Mucosa of rectum (tissue), 2 donors: ENCODE data around the gene MORF4L2.

Experiments used
- H3K27ac ChIP-seq, 2 donors: one replicate each; pipeline ENCODE4 v1.7.0; 2013; ENCODE audit warnings: inconsistent platforms in 2 of 2, low read depth in 2 of 2, low read length in 2 of 2
- H3K27me3 ChIP-seq, 2 donors: one replicate each; pipeline ENCODE4 v1.7.0; 2013; ENCODE audit warnings: low read length in 2 of 2; ENCODE audit not compliant: control insufficient read depth in 2 of 2, insufficient read depth in 2 of 2
- H3K36me3 ChIP-seq, 2 donors: one replicate each; pipeline ENCODE4 v1.7.0; 2013; ENCODE audit warnings: low read length in 2 of 2; ENCODE audit not compliant: control insufficient read depth in 2 of 2, insufficient read depth in 2 of 2
- H3K4me1 ChIP-seq, 2 donors: one replicate each; pipeline ENCODE4 v1.7.0; 2013; ENCODE audit warnings: low read length in 2 of 2, mild to moderate bottlenecking in 1 of 2; ENCODE audit not compliant: control insufficient read depth in 2 of 2, insufficient read depth in 2 of 2
- H3K4me3 ChIP-seq, 2 donors: one replicate each; pipeline ENCODE4 v1.7.0; 2013; ENCODE audit warnings: low read length in 2 of 2
- H3K9ac ChIP-seq, 2 donors: one replicate each; pipeline ENCODE4 v1.7.0; 2013; ENCODE audit warnings: low read length in 2 of 2, low read depth in 1 of 2, mild to moderate bottlenecking in 1 of 2
- H3K9me3 ChIP-seq, 2 donors: one replicate each; pipeline ENCODE4 v1.7.0; 2013; ENCODE audit warnings: low read length in 2 of 2; ENCODE audit not compliant: control insufficient read depth in 2 of 2
- donor health status: healthy.
- donor health status: Normal muscosa, but diverticular disease.

MORF4L2 gene, protein sequence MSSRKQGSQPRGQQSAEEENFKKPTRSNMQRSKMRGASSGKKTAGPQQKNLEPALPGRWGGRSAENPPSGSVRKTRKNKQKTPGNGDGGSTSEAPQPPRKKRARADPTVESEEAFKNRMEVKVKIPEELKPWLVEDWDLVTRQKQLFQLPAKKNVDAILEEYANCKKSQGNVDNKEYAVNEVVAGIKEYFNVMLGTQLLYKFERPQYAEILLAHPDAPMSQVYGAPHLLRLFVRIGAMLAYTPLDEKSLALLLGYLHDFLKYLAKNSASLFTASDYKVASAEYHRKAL

DNA sequence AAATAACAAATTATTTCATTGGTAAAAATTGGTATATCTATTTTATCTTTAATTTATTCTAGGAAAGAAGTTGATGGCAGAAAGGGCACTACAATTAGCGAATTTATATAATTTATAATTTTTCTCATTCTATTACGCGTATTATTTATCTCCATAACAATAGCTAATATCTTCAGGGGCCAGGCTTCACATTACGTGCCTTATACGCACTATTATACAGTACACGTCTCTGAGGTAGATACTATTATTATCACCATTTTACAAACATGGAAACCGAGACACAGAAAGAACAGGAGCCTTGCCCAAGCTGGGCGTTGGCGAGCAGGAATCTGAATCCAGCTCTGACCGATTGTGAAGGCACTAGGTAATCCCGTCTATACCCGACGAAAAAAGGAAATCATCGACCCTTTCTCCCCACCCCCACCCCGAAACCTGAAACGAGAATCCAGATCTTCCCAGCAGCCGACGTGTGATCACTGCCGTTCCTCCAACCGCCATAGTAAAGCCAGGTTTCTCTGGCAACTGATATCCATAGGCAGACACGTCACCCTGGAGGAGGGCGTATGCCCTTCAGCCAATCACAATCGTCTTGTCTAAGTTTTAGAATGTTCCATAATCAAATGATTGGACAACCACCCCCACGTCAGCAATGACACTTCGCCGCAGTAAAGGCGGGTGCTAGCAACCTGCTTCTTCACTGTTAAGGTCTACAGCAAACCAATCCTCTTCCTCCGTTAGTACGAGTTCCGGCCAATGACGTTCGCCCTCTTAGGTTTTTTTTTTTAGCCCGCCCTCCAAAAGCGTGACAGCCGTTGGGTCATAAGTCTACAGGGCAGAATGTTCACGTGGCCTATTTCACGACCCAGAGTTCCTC is at the start of gene MORF4L2:
TSS of gene MORF4L2 (minus strand) at position 501 of the 874 bp plus-strand sequence. CDS start 9,672 bp downstream, outside the sequence.
- Histone ChIP-seq H3K9ac (peak within 1 kb of the TSS; percentile 85 to 90), H3K4me1 (peaks cover 2 to 3% of the 10 kb centered on the region in 2 donors), H3K9me3 (no peaks in the 10 kb centered on the region), H3K27me3 (no peaks in the 10 kb centered on the region), H3K4me3 (peak within 1 kb of the TSS; percentile 85 to 86), H3K27ac (peak within 1 kb of the TSS; percentile 93 to 96), H3K36me3 (peaks cover 11 to 12% of the 10 kb centered on the region in 2 donors)

GRCh38 chrX:103734125-103734760 is 47.7 kb upstream of the MORF4L2 start:
- Histone ChIP-seq H3K27ac (no peak overlapping the region), H3K36me3 (no peaks in the 10 kb centered on the region), H3K9me3 (no peaks in the 10 kb centered on the region), H3K27me3 (peaks cover 0 to 8% of the 10 kb centered on the region in 2 donors), H3K4me1 (no peaks in the 10 kb centered on the region), H3K9ac (no peak overlapping the region), H3K4me3 (no peak overlapping the region)

- H3K4me1 ChIP-seq: no peaks in the 10 kb centered on the region
- H3K9ac ChIP-seq: no peak overlapping the region
- no peak overlapping the region for H3K4me3 ChIP-seq
- H3K27ac ChIP-seq: no peak overlapping the region
- H3K36me3 ChIP-seq: no peaks in the 10 kb centered on the region
- H3K27me3 ChIP-seq: peaks cover 0 to 6% of the 10 kb centered on the region in 2 donors
- no peaks in the 10 kb centered on the region for H3K9me3 ChIP-seq
Measured at GRCh38 chrX:103733017-103733416, 46.5 kb upstream of the MORF4L2 start.

DNA sequence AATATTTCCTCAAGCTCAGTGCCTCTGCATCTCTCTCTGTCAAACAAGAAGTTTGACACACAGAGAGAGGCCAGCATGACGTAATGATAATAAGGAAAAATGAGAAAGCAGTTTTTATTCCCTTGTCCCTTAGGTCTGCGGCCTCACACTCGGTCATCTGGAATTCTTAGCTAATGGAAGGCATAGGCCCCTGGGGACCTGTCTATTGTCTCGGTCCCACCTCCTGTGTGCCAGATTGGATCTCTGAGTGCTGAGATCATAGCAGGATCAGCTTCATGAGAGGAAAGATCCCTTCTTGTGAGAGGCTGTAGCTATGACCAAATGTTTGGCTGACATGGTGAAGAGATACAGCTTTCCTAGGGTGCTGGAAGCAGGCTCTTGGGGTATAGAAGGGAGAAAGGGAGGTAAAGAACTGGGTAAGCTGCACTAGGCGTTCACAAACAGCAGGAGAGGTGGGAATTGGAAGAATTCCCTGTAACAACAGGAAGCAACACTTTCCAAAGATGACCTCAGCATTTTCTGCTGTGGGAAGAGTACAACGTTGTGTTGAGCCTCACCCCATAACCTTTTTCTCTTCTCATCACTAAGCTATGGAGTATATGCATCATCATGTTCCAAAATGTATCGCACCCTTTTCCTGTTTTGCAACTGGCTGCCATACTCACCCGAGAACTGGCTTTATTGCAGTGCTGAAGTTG is 44.4 kb upstream of the MORF4L2 start:
- H3K36me3 ChIP-seq: no peaks in the 10 kb centered on the region
- H3K9ac ChIP-seq: no peak overlapping the region

GRCh38 chrX:103730147-103730795 is 43.8 kb upstream of the MORF4L2 start:
- Histone ChIP-seq H3K4me1 (no peaks in the 10 kb centered on the region), H3K27ac (no peak overlapping the region), H3K9ac (no peak overlapping the region), H3K9me3 (no peaks in the 10 kb centered on the region), H3K36me3 (no peaks in the 10 kb centered on the region), H3K27me3 (peaks cover 0 to 6% of the 10 kb centered on the region in 2 donors), H3K4me3 (no peak overlapping the region)

More for the DNA sequence above, 44.4 kb upstream of the MORF4L2 start:
- Histone ChIP-seq H3K27me3 (peaks cover 0 to 6% of the 10 kb centered on the region in 2 donors), H3K9me3 (no peaks in the 10 kb centered on the region), H3K4me1 (no peaks in the 10 kb centered on the region), H3K4me3 (no peak overlapping the region), H3K27ac (no peak overlapping the region)

- Histone ChIP-seq H3K9me3 (no peaks in the 10 kb centered on the region), H3K9ac (no peak overlapping the region), H3K27ac (no peak overlapping the region), H3K27me3 (peaks cover 1 to 3% of the 10 kb centered on the region in 2 donors), H3K36me3 (no peaks in the 10 kb centered on the region), H3K4me3 (no peak overlapping the region), H3K4me1 (no peaks in the 10 kb centered on the region)
Measured at GRCh38 chrX:103729015-103729414, 42.5 kb upstream of the MORF4L2 start.

GRCh38 chrX:103727115-103727514 is 40.6 kb upstream of the MORF4L2 start:
- no peaks in the 10 kb centered on the region for H3K4me1 ChIP-seq
- no peak overlapping the region for H3K9ac ChIP-seq
- H3K27me3 ChIP-seq: peaks cover 0 to 3% of the 10 kb centered on the region in 2 donors
- no peaks in the 10 kb centered on the region for H3K36me3 ChIP-seq
- H3K9me3 ChIP-seq: no peaks in the 10 kb centered on the region
- H3K27ac ChIP-seq: no peak overlapping the region
- no peak overlapping the region for H3K4me3 ChIP-seq

DNA sequence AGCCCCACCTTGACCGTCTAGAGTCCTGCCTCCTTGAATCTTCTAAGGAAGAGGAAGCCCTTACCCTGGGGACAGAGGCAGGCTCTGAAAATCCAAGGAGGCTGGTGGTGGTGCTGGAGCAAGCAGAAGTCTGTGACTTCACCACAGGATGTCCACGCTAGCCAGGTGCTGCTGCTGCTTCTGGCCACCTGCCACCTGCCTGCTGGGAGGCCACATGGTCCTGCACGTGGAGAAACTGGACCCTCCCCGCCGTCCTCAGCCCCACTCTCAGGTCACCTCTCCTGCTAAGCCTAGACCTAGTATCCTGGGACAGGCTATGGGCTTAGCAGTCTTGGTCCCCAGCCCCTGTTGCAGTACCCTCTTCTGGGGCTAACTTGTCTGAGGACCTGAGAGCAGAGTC is 40.0 kb upstream of the MORF4L2 start:
- Histone ChIP-seq H3K27ac (no peak overlapping the region), H3K36me3 (no peaks in the 10 kb centered on the region), H3K9me3 (no peaks in the 10 kb centered on the region), H3K4me1 (no peaks in the 10 kb centered on the region), H3K27me3 (peaks cover 0 to 3% of the 10 kb centered on the region in 2 donors), H3K9ac (no peak overlapping the region), H3K4me3 (no peak overlapping the region)

GRCh38 chrX:103722505-103722904 is 36.0 kb upstream of the MORF4L2 start:
- Histone ChIP-seq H3K4me3 (no peak overlapping the region), H3K9ac (no peak overlapping the region), H3K9me3 (no peaks in the 10 kb centered on the region), H3K4me1 (no peaks in the 10 kb centered on the region), H3K27me3 (peaks cover 0 to 3% of the 10 kb centered on the region in 2 donors), H3K27ac (no peak overlapping the region), H3K36me3 (no peaks in the 10 kb centered on the region)
